Neural progenitor cell (in vitro differentiated cells): Measurements from ENCODE around the gene YY2. TPM values are rescaled to one million over a fixed set of nuclear protein-coding genes. Genes with fewer than 3 reads are reported as not detected.
A peak's percentile ranks its signal among the peaks of the same experiment; 100 is the strongest.

ENCODE experiments used
- DNase-seq: peaks from one replicate; pipeline ENCODE4 v3.0.0-alpha.2; 2016; ENCODE audit warnings: low spot score
- H2AFZ ChIP-seq: fragments of 200-600 bp; sonication (generic); replicated peaks from 2 replicates; pipeline ENCODE4 v1.6.1; 2016; ENCODE audit warnings: antibody characterized with exemption
- H3F3A ChIP-seq: fragments of 200-600 bp; sonication (generic); 2 replicates; pipeline ENCODE4 v1.6.1; 2016; ENCODE audit warnings: antibody characterized with exemption, low read depth
- H3K27ac ChIP-seq: fragments of 200-600 bp; sonication (generic); 2 replicates; pipeline ENCODE4 v1.5.1; 2016; ENCODE audit warnings: mild to moderate bottlenecking
- H3K27me3 ChIP-seq: fragments of 200-600 bp; sonication (generic); 2 replicates; pipeline ENCODE4 v1.6.1; 2016; ENCODE audit warnings: mild to moderate bottlenecking, moderate library complexity
- H3K36me3 ChIP-seq: fragments of 200-600 bp; sonication (generic); 2 replicates; pipeline ENCODE4 v1.5.1; 2016
- H3K4me1 ChIP-seq: fragments of 200-600 bp; sonication (generic); 2 replicates; pipeline ENCODE4 v1.6.1; 2016; ENCODE audit warnings: mixed run types
- H3K4me2 ChIP-seq: fragments of 200-600 bp; sonication (generic); 2 replicates; pipeline ENCODE4 v1.6.1; 2016
- H3K4me3 ChIP-seq: fragments of 200-600 bp; sonication (generic); 2 replicates; pipeline ENCODE4 v1.5.1; 2016
- H3K79me2 ChIP-seq: fragments of 200-600 bp; sonication (generic); 2 replicates; pipeline ENCODE4 v1.6.1; 2016; ENCODE audit warnings: low read depth
- H3K9ac ChIP-seq: fragments of 200-600 bp; sonication (generic); 2 replicates; pipeline ENCODE4 v1.6.1; 2016
- H3K9me3 ChIP-seq: fragments of 200-600 bp; sonication (generic); 2 replicates; pipeline ENCODE4 v1.5.1; 2016; ENCODE audit warnings: low read depth
- H4K20me1 ChIP-seq: fragments of 200-600 bp; sonication (generic); 2 replicates; pipeline ENCODE4 v1.6.1; 2016; ENCODE audit warnings: low read depth
- H3K27ac Mint-ChIP-seq: 3 replicates; pipeline ENCODE4 v1.8.0; 2021; ENCODE audit warnings: mixed read lengths
- H3K27me3 Mint-ChIP-seq: 2 replicates; pipeline ENCODE4 v1.8.0; 2022; ENCODE audit warnings: low read depth, mild to moderate bottlenecking, inconsistent platforms, moderate library complexity, mixed read lengths; ENCODE audit not compliant: insufficient read depth
- H3K36me3 Mint-ChIP-seq: 3 replicates; pipeline ENCODE4 v1.8.0; 2021; ENCODE audit warnings: mixed read lengths
- H3K4me1 Mint-ChIP-seq: 3 replicates; pipeline ENCODE4 v1.8.0; 2021; ENCODE audit warnings: mixed read lengths
- H3K4me3 Mint-ChIP-seq: 3 replicates; pipeline ENCODE4 v1.8.0; 2021; ENCODE audit warnings: mild to moderate bottlenecking, moderate library complexity, mixed read lengths
- H3K9me3 Mint-ChIP-seq: 3 replicates; pipeline ENCODE4 v1.8.0; 2020; ENCODE audit warnings: mixed read lengths
- CTCF ChIP-seq: fragments of 200-600 bp; sonication (generic); IDR thresholded peaks from 2 replicates; pipeline ENCODE4 v1.5.1; 2017; ENCODE audit warnings: antibody characterized with exemption, mild to moderate bottlenecking
- EZH2 ChIP-seq: fragments of 200-600 bp; sonication (generic); IDR thresholded peaks from 2 replicates; pipeline ENCODE4 v1.6.1; 2017; ENCODE audit warnings: antibody characterized with exemption, mild to moderate bottlenecking, moderate library complexity
- EZH2phosphoT487 ChIP-seq: fragments of 200-600 bp; sonication (generic); IDR thresholded peaks from 2 replicates; pipeline ENCODE4 v1.6.1; 2017; ENCODE audit warnings: antibody characterized with exemption
- total RNA-seq: library from RNA; depleted of rRNA; stranded (reverse); fragments of >200 nt; gene quantifications from 2 replicates; pipeline ENCODE4 v1.2.3, GENCODE V29; 2015; ENCODE audit warnings: low replicate concordance

YY2 gene
- total RNA-seq, 1 donor from 2014 or later: 0.22 TPM

- H3K27ac ChIP-seq: no peak overlapping the region
- H4K20me1 ChIP-seq: no peaks in the 10 kb centered on the region
- Mint-ChIP-seq H3K4me3 (no peak overlapping the region), H3K36me3 (no peaks in the 10 kb centered on the region), H3K27ac (no peak overlapping the region), H3K4me1 (peaks cover 5% of the 10 kb centered on the region), H3K9me3 (no peaks in the 10 kb centered on the region), H3K27me3 (peaks cover 4% of the 10 kb centered on the region)
- H2AFZ ChIP-seq: no peak overlapping the region
- H3K9me3 ChIP-seq: peaks cover 3% of the 10 kb centered on the region
- no peaks in the 10 kb centered on the region for H3K79me2 ChIP-seq
- no peak overlapping the region for H3K9ac ChIP-seq
- no peaks in the 10 kb centered on the region for H3F3A ChIP-seq
- no peaks in the 10 kb centered on the region for H3K4me1 ChIP-seq
- no peak for DNase-seq
- H3K27me3 ChIP-seq: no peaks in the 10 kb centered on the region
- TF ChIP-seq EZH2phosphoT487 (no peak), CTCF (no peak)
- H3K4me2 ChIP-seq: no peak overlapping the region
- no peak overlapping the region for H3K4me3 ChIP-seq
- no peaks in the 10 kb centered on the region for H3K36me3 ChIP-seq
Measured at GRCh38 chrX:21821875-21822274, 33.9 kb upstream of the YY2 start.

GRCh38 chrX:21831496-21831895 lies 24.3 kb upstream of the YY2 start:
- DNase-seq: no peak
- Histone ChIP-seq H3K27me3 (no peaks in the 10 kb centered on the region), H3F3A (no peaks in the 10 kb centered on the region), H4K20me1 (no peaks in the 10 kb centered on the region), H3K4me2 (no peak overlapping the region), H3K79me2 (no peaks in the 10 kb centered on the region), H3K4me1 (no peaks in the 10 kb centered on the region), H2AFZ (no peak overlapping the region), H3K4me3 (no peak overlapping the region), H3K27ac (no peak overlapping the region), H3K9me3 (no peaks in the 10 kb centered on the region), H3K9ac (no peak overlapping the region), H3K36me3 (no peaks in the 10 kb centered on the region)
- peaks cover 4% of the 10 kb centered on the region for H3K27me3 Mint-ChIP-seq
- H3K36me3 Mint-ChIP-seq: no peaks in the 10 kb centered on the region
- H3K27ac Mint-ChIP-seq: no peak overlapping the region
- peaks cover 3% of the 10 kb centered on the region for H3K9me3 Mint-ChIP-seq
- peaks cover 4% of the 10 kb centered on the region for H3K4me1 Mint-ChIP-seq
- no peak for TF ChIP-seq CTCF
- no peak for TF ChIP-seq EZH2
- TF ChIP-seq EZH2phosphoT487: no peak
- H3K4me3 Mint-ChIP-seq: no peak overlapping the region

GRCh38 chrX:21837056-21837455 lies 18.7 kb upstream of the YY2 start:
- peaks cover 9% of the 10 kb centered on the region for H3K9me3 Mint-ChIP-seq
- H3K4me2 ChIP-seq: no peak overlapping the region
- peaks cover 14% of the 10 kb centered on the region for H3K79me2 ChIP-seq
- no peak overlapping the region for H3K27ac Mint-ChIP-seq
- no peaks in the 10 kb centered on the region for H3K36me3 Mint-ChIP-seq
- no peaks in the 10 kb centered on the region for H4K20me1 ChIP-seq
- peaks cover 9% of the 10 kb centered on the region for H3K4me1 Mint-ChIP-seq
- TF ChIP-seq EZH2phosphoT487 (no peak), EZH2 (no peak), CTCF (no peak)
- no peak overlapping the region for H3K27ac ChIP-seq
- no peaks in the 10 kb centered on the region for H3F3A ChIP-seq
- H3K27me3 ChIP-seq: no peaks in the 10 kb centered on the region
- H3K9ac ChIP-seq: no peak overlapping the region
- H3K4me3 ChIP-seq: no peak overlapping the region
- no peak overlapping the region for H3K4me3 Mint-ChIP-seq
- no peak for DNase-seq
- no peaks in the 10 kb centered on the region for H3K36me3 ChIP-seq
- no peaks in the 10 kb centered on the region for H3K4me1 ChIP-seq
- H3K9me3 ChIP-seq: no peaks in the 10 kb centered on the region
- H2AFZ ChIP-seq: peak overlapping the region; percentile 59
- peaks cover 4% of the 10 kb centered on the region for H3K27me3 Mint-ChIP-seq
